Neural progenitor cell (in vitro differentiated cells): ENCODE results near the gene ANAPC5.

ENCODE experiments used
- CTCF ChIP-seq: fragments of 200-600 bp; sonication (generic); IDR thresholded peaks from 2 replicates; pipeline ENCODE4 v1.5.1; 2017; ENCODE audit warnings: antibody characterized with exemption, mild to moderate bottlenecking
- EZH2 ChIP-seq: fragments of 200-600 bp; sonication (generic); IDR thresholded peaks from 2 replicates; pipeline ENCODE4 v1.6.1; 2017; ENCODE audit warnings: antibody characterized with exemption, mild to moderate bottlenecking, moderate library complexity
- EZH2phosphoT487 ChIP-seq: fragments of 200-600 bp; sonication (generic); IDR thresholded peaks from 2 replicates; pipeline ENCODE4 v1.6.1; 2017; ENCODE audit warnings: antibody characterized with exemption

DNA sequence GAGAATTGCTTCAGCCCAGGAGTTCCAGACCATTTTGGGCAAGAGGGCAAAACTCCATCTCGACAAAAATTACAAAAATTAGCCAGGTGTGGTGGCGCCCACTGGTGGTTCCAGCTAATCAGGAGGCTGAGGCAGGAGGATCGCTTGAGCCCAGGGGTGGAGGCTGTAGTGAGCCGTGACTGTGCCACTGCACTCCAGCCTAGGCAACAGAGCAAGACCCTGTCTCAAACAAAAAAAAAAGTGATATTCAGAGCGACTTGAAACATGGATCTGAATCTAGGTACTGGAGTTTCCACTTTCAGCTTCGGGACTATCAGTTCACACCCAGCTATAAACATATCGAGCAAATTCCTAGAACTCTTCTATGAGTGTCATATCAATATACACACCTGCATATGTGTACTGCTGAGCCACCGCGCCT is 31.4 kb upstream of the ANAPC5 start:
- TF ChIP-seq EZH2phosphoT487 = no peak
- TF ChIP-seq CTCF = peak; percentile 12
- no peak for TF ChIP-seq EZH2
